Measurements from ENCODE around the gene HEPN1.

DNA sequence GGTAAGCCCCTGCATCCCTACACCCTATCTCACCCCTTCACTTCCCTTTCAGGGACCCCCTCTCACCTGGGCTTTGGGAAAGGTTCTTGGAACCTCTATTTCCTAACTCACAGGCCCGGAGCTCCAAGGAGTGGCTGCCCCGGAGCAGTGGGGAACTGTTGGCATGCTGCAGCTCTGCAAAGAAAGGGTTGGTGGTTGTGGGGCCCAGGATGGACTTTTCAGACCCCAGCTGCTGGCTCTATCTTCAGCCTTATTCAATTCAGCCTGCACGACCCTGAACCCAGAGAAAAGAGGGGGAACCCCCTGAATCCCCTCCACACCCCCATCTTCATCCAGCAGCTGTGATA, 31.4 kb upstream of the HEPN1 start:
- TF ChIP-seq CTCF (conservative IDR thresholded peaks at IDR 0.05): no peak
- TF ChIP-seq EZH2 (IDR thresholded peaks at IDR 0.05; ENCODE audit: low read depth): no peak
